ENCODE results near the gene CCDC136.

- no peak for TF ChIP-seq ZFX (IDR thresholded peaks at IDR 0.05; ENCODE audit: borderline replicate concordance)
- no peak for TF ChIP-seq CTCF (IDR thresholded peaks at IDR 0.05)
Observed at GRCh38 chr7:128785738-128786137, 6.0 kb upstream of the CCDC136 start.

All from 22Rv1 (cell line).